Coronary artery (tissue), 2 donors: ENCODE results near the gene APOLD1.
"Not testable (repeated sequence)": the region's sequence is repeated elsewhere in the genome, so short reads cannot be mapped to it uniquely, and the experiment has no call there.

Experiments used
- DNase-seq: peaks from one replicate; pipeline ENCODE4 v3.0.0-alpha.2; 2017; ENCODE audit warnings: low spot score
- H3K27ac ChIP-seq, 2 donors: fragments of 200-600 bp; sonication (generic); one replicate each; pipeline ENCODE4 v1.5.1; 2016 to 2019
- H3K4me3 ChIP-seq: fragments of 200-600 bp; sonication (generic); 2 replicates; pipeline ENCODE4 v1.5.1; 2016; ENCODE audit warnings: mild to moderate bottlenecking, moderate library complexity
- CTCF ChIP-seq: fragments of 200-600 bp; sonication (generic); IDR thresholded peaks from one replicate; pipeline ENCODE4 v1.5.1; 2019; ENCODE audit warnings: antibody characterized with exemption

The APOLD1 gene

GRCh38 chr12:12839003-12839395, 53.5 kb downstream of the APOLD1 start:
- TF ChIP-seq CTCF, result no peak
- DNase-seq, result no peak
- Histone ChIP-seq H3K4me3 (no peak overlapping the region), H3K27ac (no peak overlapping the region)

GRCh38 chr12:12839439-12839838, 54.0 kb downstream of the APOLD1 start:
- H3K4me3 ChIP-seq, H3K27ac ChIP-seq, DNase-seq: not testable (repeated sequence)

GRCh38 chr12:12839873-12840579, 54.6 kb downstream of the APOLD1 start:
- TF ChIP-seq CTCF, result no peak
- Histone ChIP-seq H3K27ac (no peak overlapping the region), H3K4me3 (no peak overlapping the region)
- DNase-seq, result peak; percentile 73

- TF ChIP-seq CTCF, result no peak
- Histone ChIP-seq H3K27ac (no peak overlapping the region), H3K4me3 (no peak overlapping the region)
- no peak for DNase-seq
These were observed 55.1 kb downstream of the APOLD1 start for GRCh38 chr12:12840580-12840899.
